Mesenchymal stem cell (in vitro differentiated cells and primary cell): ENCODE results near the gene PTPN9.

Experiments
- DNase-seq: peaks from one replicate; pipeline ENCODE4 v3.0.0-alpha.2; 2013
- H2AFZ ChIP-seq: one replicate; pipeline ENCODE4 v1.6.1; 2013; ENCODE audit warnings: low read depth, mild to moderate bottlenecking, control low read depth, inconsistent platforms, low read length, moderate library complexity
- H2AK5ac ChIP-seq: 2 replicates; pipeline ENCODE4 v1.6.1; 2013; ENCODE audit warnings: low read length, moderate library complexity, mild to moderate bottlenecking, inconsistent platforms; ENCODE audit not compliant: severe bottlenecking
- H2BK120ac ChIP-seq: one replicate; pipeline ENCODE4 v1.6.1; 2013; ENCODE audit warnings: low read depth, mild to moderate bottlenecking, inconsistent platforms, low read length, moderate library complexity
- H2BK12ac ChIP-seq, 2 experiments: one replicate each; pipeline ENCODE4 v1.6.1; 2013; ENCODE audit warnings: inconsistent platforms in 2 of 2, low read length in 2 of 2, mild to moderate bottlenecking in 2 of 2, moderate library complexity in 2 of 2, control low read depth in 1 of 2
- H2BK15ac ChIP-seq: one replicate; pipeline ENCODE4 v1.6.1; 2013; ENCODE audit warnings: mild to moderate bottlenecking, low read depth, inconsistent platforms; ENCODE audit not compliant: poor library complexity, severe bottlenecking
- H2BK5ac ChIP-seq: 2 replicates; pipeline ENCODE4 v1.6.1; 2013; ENCODE audit warnings: low read depth, mild to moderate bottlenecking, low read length, control low read depth, inconsistent platforms; ENCODE audit not compliant: poor library complexity, severe bottlenecking
- H3K14ac ChIP-seq, 2 experiments: one replicate each; pipeline ENCODE4 v1.6.1; 2013; ENCODE audit warnings: inconsistent platforms in 2 of 2, low read length in 2 of 2, control low read depth in 1 of 2, mild to moderate bottlenecking in 1 of 2, moderate library complexity in 1 of 2
- H3K18ac ChIP-seq, 2 experiments: one replicate each; pipeline ENCODE4 v1.6.1; 2013; ENCODE audit warnings: inconsistent platforms in 2 of 2, low read length in 2 of 2, control low read depth in 1 of 2, low read depth in 1 of 2, mild to moderate bottlenecking in 1 of 2
- H3K23ac ChIP-seq, 2 experiments: one replicate each; pipeline ENCODE4 v1.6.1; 2013; ENCODE audit warnings: inconsistent platforms in 2 of 2, low read length in 2 of 2, mild to moderate bottlenecking in 2 of 2, moderate library complexity in 2 of 2, control low read depth in 1 of 2
- H3K27ac ChIP-seq: 2 replicates; pipeline ENCODE4 v1.5.1; 2013; ENCODE audit warnings: mild to moderate bottlenecking, moderate library complexity, low read length, control low read depth, inconsistent platforms; ENCODE audit not compliant: poor library complexity, severe bottlenecking
- H3K27me3 ChIP-seq, 2 experiments: 2 replicates each; pipeline versions ENCODE4 v1.6.1 to v1.7.0; 2013; ENCODE audit warnings: low read length in 2 of 2, mild to moderate bottlenecking in 2 of 2, moderate library complexity in 2 of 2, control low read depth in 1 of 2, inconsistent platforms in 1 of 2; ENCODE audit not compliant: control insufficient read depth in 1 of 2, insufficient read depth in 1 of 2
- H3K36me3 ChIP-seq, 2 experiments: 2 replicates each; pipeline versions ENCODE4 v1.6.1 to v1.7.0; 2013; ENCODE audit warnings: low read length in 2 of 2, control low read depth in 1 of 2, inconsistent platforms in 1 of 2, low read depth in 1 of 2, mild to moderate bottlenecking in 1 of 2; ENCODE audit not compliant: insufficient read depth in 2 of 2, control insufficient read depth in 1 of 2
- H3K4ac ChIP-seq, 2 experiments: one replicate each; pipeline ENCODE4 v1.6.1; 2013; ENCODE audit warnings: inconsistent platforms in 2 of 2, low read length in 2 of 2, mild to moderate bottlenecking in 2 of 2, moderate library complexity in 2 of 2, control low read depth in 1 of 2, low read depth in 1 of 2
- H3K4me1 ChIP-seq: 2 replicates; pipeline ENCODE4 v1.6.1; 2013; ENCODE audit warnings: low read depth, low read length, control low read depth; ENCODE audit not compliant: control insufficient read depth, insufficient read depth
- H3K4me2 ChIP-seq: 2 replicates; pipeline ENCODE4 v1.6.1; 2013; ENCODE audit warnings: low read length, mild to moderate bottlenecking, inconsistent platforms; ENCODE audit not compliant: poor library complexity, severe bottlenecking
- H3K4me3 ChIP-seq, 2 experiments: 2 replicates each; pipeline versions ENCODE4 v1.5.1 to v1.7.0; 2013; ENCODE audit warnings: low read length in 2 of 2, mild to moderate bottlenecking in 2 of 2, control low read depth in 1 of 2, low read depth in 1 of 2; ENCODE audit not compliant: insufficient read depth in 1 of 2
- H3K79me1 ChIP-seq: replicated peaks from 2 replicates; pipeline ENCODE4 v1.6.1; 2013; ENCODE audit warnings: mild to moderate bottlenecking, control low read depth, low read length, inconsistent platforms; ENCODE audit not compliant: poor library complexity, severe bottlenecking
- H3K9ac ChIP-seq: 2 replicates; pipeline ENCODE4 v1.7.0; 2013; ENCODE audit warnings: mild to moderate bottlenecking, low read length, moderate library complexity
- H3K9me3 ChIP-seq: 2 replicates; pipeline ENCODE4 v1.7.0; 2013; ENCODE audit warnings: mild to moderate bottlenecking, low read length; ENCODE audit not compliant: control insufficient read depth
- H4K8ac ChIP-seq: one replicate; pipeline ENCODE4 v1.6.1; 2013; ENCODE audit warnings: inconsistent platforms, mild to moderate bottlenecking, low read length, moderate library complexity
- H4K91ac ChIP-seq: one replicate; pipeline ENCODE4 v1.6.1; 2013; ENCODE audit warnings: mild to moderate bottlenecking, low read length, inconsistent platforms
- WGBS: methylation state at CpG from one replicate; pipeline ENCODE4 v1.1.7; 2013; ENCODE audit warnings: mixed read lengths; 5-methylcytosine and 5-hydroxymethylcytosine counted together

The PTPN9 gene

GRCh38 chr15:75620841-75621391 is 41.8 kb upstream of the PTPN9 start:
- Histone ChIP-seq H3K9ac (peak overlapping the region; percentile 94), H3K23ac (no peak overlapping the region), H3K9me3 (no peaks in the 10 kb centered on the region), H3K4ac (peak overlapping the region in 1 of 2 experiments; percentile 45), H3K79me1 (peaks cover 16% of the 10 kb centered on the region), H2AK5ac (peak overlapping the region; percentile 96), H4K91ac (peak overlapping the region; percentile 25), H3K27ac (peak overlapping the region; percentile 95), H4K8ac (no peak overlapping the region), H3K18ac (peak overlapping the region; percentile 14 to 86), H3K14ac (peak overlapping the region in 1 of 2 experiments; percentile 88), H3K36me3 (peaks cover 16 to 44% of the 10 kb centered on the region in 2 experiments), H2BK12ac (peak overlapping the region in 1 of 2 experiments; percentile 75), H3K27me3 (no peaks in the 10 kb centered on the region), H3K4me2 (peak overlapping the region; percentile 41), H2AFZ (no peak overlapping the region), H2BK5ac (peak overlapping the region; percentile 66), H2BK120ac (no peak overlapping the region), H2BK15ac (no peak overlapping the region), H3K4me1 (peaks cover 4% of the 10 kb centered on the region), H3K4me3 (peak overlapping the region in 1 of 2 experiments; percentile 75)
- 49% methylated on average over 6 of the region's 7 CpGs for WGBS
- DNase-seq, result peak; percentile 95

GRCh38 chr15:75620058-75620820 is 41.1 kb upstream of the PTPN9 start:
- H2BK120ac ChIP-seq, result no peak overlapping the region
- H3K18ac ChIP-seq, result peak overlapping the region; percentile 19 to 63
- peak overlapping the region; percentile 95 for H3K27ac ChIP-seq

GRCh38 chr15:75616766-75617165 is 37.7 kb upstream of the PTPN9 start:
- Histone ChIP-seq H3K23ac (no peak overlapping the region), H3K4me3 (no peak overlapping the region), H4K91ac (no peak overlapping the region), H3K4me1 (peaks cover 4% of the 10 kb centered on the region), H4K8ac (no peak overlapping the region), H3K27ac (no peak overlapping the region), H3K9ac (no peak overlapping the region), H2BK120ac (no peak overlapping the region), H3K79me1 (peaks cover 16% of the 10 kb centered on the region), H2BK12ac (no peak overlapping the region), H3K27me3 (no peaks in the 10 kb centered on the region), H3K4ac (no peak overlapping the region), H3K18ac (no peak overlapping the region), H3K9me3 (no peaks in the 10 kb centered on the region), H2BK5ac (no peak overlapping the region), H3K4me2 (no peak overlapping the region), H2AFZ (no peak overlapping the region), H3K36me3 (peaks cover 32 to 74% of the 10 kb centered on the region in 2 experiments), H2BK15ac (no peak overlapping the region), H2AK5ac (no peak overlapping the region), H3K14ac (no peak overlapping the region)
- DNase-seq, result no peak

More at GRCh38 chr15:75620058-75620820, 41.1 kb upstream of the PTPN9 start:
- no peak overlapping the region for H3K4ac ChIP-seq
- H3K36me3 ChIP-seq, result peaks cover 19 to 49% of the 10 kb centered on the region in 2 experiments
- H3K79me1 ChIP-seq, result peaks cover 16% of the 10 kb centered on the region
- peak overlapping the region; percentile 4 for H2AK5ac ChIP-seq
- H3K27me3 ChIP-seq, result no peaks in the 10 kb centered on the region
- DNase-seq, result peak; percentile 67
- H2BK12ac ChIP-seq, result no peak overlapping the region
- no peaks in the 10 kb centered on the region for H3K9me3 ChIP-seq
- H3K4me1 ChIP-seq, result peaks cover 4% of the 10 kb centered on the region
- peak overlapping the region; percentile 94 for H3K9ac ChIP-seq
- H3K14ac ChIP-seq, result no peak overlapping the region
- H2BK5ac ChIP-seq, result peak overlapping the region; percentile 66
- H3K4me3 ChIP-seq, result peak overlapping the region in 1 of 2 experiments; percentile 75
- peak overlapping the region; percentile 41 for H3K4me2 ChIP-seq
- no peak overlapping the region for H4K8ac ChIP-seq
- H4K91ac ChIP-seq, result no peak overlapping the region
- WGBS, result 65% methylated on average over 4 of the region's 4 CpGs
- peak overlapping the region; percentile 30 for H2BK15ac ChIP-seq
- H2AFZ ChIP-seq, result no peak overlapping the region
- no peak overlapping the region for H3K23ac ChIP-seq
